Measurements from ENCODE around the gene RAB29.

Gene RAB29

GRCh38 chr1:205787287-205787916 lies 12.1 kb upstream of the RAB29 start:
- Histone ChIP-seq H3K9ac (ENCODE audit: low read length) (no peak overlapping the region), H3K4me3 (ENCODE audit: insufficient read depth, low read length, poor library complexity, severe bottlenecking) (no peak overlapping the region), H3F3A (ENCODE audit: insufficient read depth) (no peaks in the 10 kb centered on the region), H3K9me3 (ENCODE audit: insufficient read depth, low read length) (no peaks in the 10 kb centered on the region), H3K27ac (ENCODE audit: low read depth, low read length) (no peak overlapping the region), H3K9me2 (replicated peaks; ENCODE audit: insufficient read depth, low read length) (no peaks in the 10 kb centered on the region), H3K4me2 (ENCODE audit: low read depth, low read length, poor library complexity, severe bottlenecking) (no peak overlapping the region), H4K20me1 (ENCODE audit: low read depth, low read length) (no peaks in the 10 kb centered on the region), H3K36me3 (ENCODE audit: low read length) (peaks cover 3% of the 10 kb centered on the region; the same call in 1 of the 2 replicates), H2AFZ (ENCODE audit: low read depth, low read length, severe bottlenecking) (no peak overlapping the region), H3K27me3 (ENCODE audit: low read length) (no peaks in the 10 kb centered on the region), H3K79me2 (ENCODE audit: insufficient read depth, low read length) (no peaks in the 10 kb centered on the region)
- TF ChIP-seq CTCF (IDR thresholded peaks at IDR 0.05; ENCODE audit: insufficient read depth, low read length, poor library complexity, severe bottlenecking) (no peak), EZH2phosphoT487 (conservative IDR thresholded peaks at IDR 0.05; ENCODE audit: low read length) (no peak)

GRCh38 chr1:205786601-205787000 lies 11.3 kb upstream of the RAB29 start:
- no peaks in the 10 kb centered on the region for H3K9me3 ChIP-seq (ENCODE audit: insufficient read depth, low read length)

GRCh38 chr1:205785446-205785845 lies 10.2 kb upstream of the RAB29 start:
- H2AFZ ChIP-seq (ENCODE audit: low read depth, low read length, severe bottlenecking): no peak overlapping the region
- no peak overlapping the region for H3K4me3 ChIP-seq (ENCODE audit: insufficient read depth, low read length, poor library complexity, severe bottlenecking)
- H3K27me3 ChIP-seq (ENCODE audit: low read length): no peaks in the 10 kb centered on the region
- H4K20me1 ChIP-seq (ENCODE audit: low read depth, low read length): no peaks in the 10 kb centered on the region
- H3K27ac ChIP-seq (ENCODE audit: low read depth, low read length): no peak overlapping the region
- H3F3A ChIP-seq (ENCODE audit: insufficient read depth): no peaks in the 10 kb centered on the region
- TF ChIP-seq EZH2phosphoT487 (conservative IDR thresholded peaks at IDR 0.05; ENCODE audit: low read length) (no peak), CTCF (IDR thresholded peaks at IDR 0.05; ENCODE audit: insufficient read depth, low read length, poor library complexity, severe bottlenecking) (no peak)
- no peaks in the 10 kb centered on the region for H3K36me3 ChIP-seq (ENCODE audit: low read length)
- H3K9me3 ChIP-seq (ENCODE audit: insufficient read depth, low read length): no peaks in the 10 kb centered on the region
- H3K4me2 ChIP-seq (ENCODE audit: low read depth, low read length, poor library complexity, severe bottlenecking): no peak overlapping the region
- no peaks in the 10 kb centered on the region for H3K79me2 ChIP-seq (ENCODE audit: insufficient read depth, low read length)
- H3K9me2 ChIP-seq (replicated peaks; ENCODE audit: insufficient read depth, low read length): no peaks in the 10 kb centered on the region
- no peak overlapping the region for H3K9ac ChIP-seq (ENCODE audit: low read length)

More at GRCh38 chr1:205786601-205787000, 11.3 kb upstream of the RAB29 start:
- Histone ChIP-seq H3K9ac (ENCODE audit: low read length) (no peak overlapping the region), H3K36me3 (ENCODE audit: low read length) (peaks cover 3% of the 10 kb centered on the region; the same call in 1 of the 2 replicates), H3K79me2 (ENCODE audit: insufficient read depth, low read length) (no peaks in the 10 kb centered on the region), H3K4me3 (ENCODE audit: insufficient read depth, low read length, poor library complexity, severe bottlenecking) (no peak overlapping the region), H3F3A (ENCODE audit: insufficient read depth) (no peaks in the 10 kb centered on the region), H3K27ac (ENCODE audit: low read depth, low read length) (no peak overlapping the region), H3K9me2 (replicated peaks; ENCODE audit: insufficient read depth, low read length) (no peaks in the 10 kb centered on the region), H3K4me2 (ENCODE audit: low read depth, low read length, poor library complexity, severe bottlenecking) (no peak overlapping the region), H4K20me1 (ENCODE audit: low read depth, low read length) (no peaks in the 10 kb centered on the region), H3K27me3 (ENCODE audit: low read length) (no peaks in the 10 kb centered on the region), H2AFZ (ENCODE audit: low read depth, low read length, severe bottlenecking) (no peak overlapping the region)
- TF ChIP-seq CTCF (IDR thresholded peaks at IDR 0.05; ENCODE audit: insufficient read depth, low read length, poor library complexity, severe bottlenecking): no peak
- no peak for TF ChIP-seq EZH2phosphoT487 (conservative IDR thresholded peaks at IDR 0.05; ENCODE audit: low read length)
